Muscle layer of duodenum (tissue), 2 donors: ENCODE results near the gene LMF1.

Experiments used
- H3K27ac ChIP-seq: one replicate; pipeline ENCODE4 v1.7.0; 2013; ENCODE audit warnings: mild to moderate bottlenecking, low read length
- H3K27me3 ChIP-seq: one replicate; pipeline ENCODE4 v1.7.0; 2013; ENCODE audit warnings: low read depth, mild to moderate bottlenecking, control low read depth, low read length
- H3K36me3 ChIP-seq, 2 donors: one replicate each; pipeline ENCODE4 v1.7.0; 2013; ENCODE audit warnings: low read length in 2 of 2, control low read depth in 1 of 2, mild to moderate bottlenecking in 1 of 2; ENCODE audit not compliant: insufficient read depth in 2 of 2, control insufficient read depth in 1 of 2
- H3K4me1 ChIP-seq, 2 donors: one replicate each; pipeline ENCODE4 v1.7.0; 2013; ENCODE audit warnings: low read length in 2 of 2, mild to moderate bottlenecking in 2 of 2, control low read depth in 1 of 2, moderate library complexity in 1 of 2; ENCODE audit not compliant: insufficient read depth in 2 of 2, control insufficient read depth in 1 of 2
- H3K4me3 ChIP-seq, 2 donors: one replicate each; pipeline ENCODE4 v1.7.0; 2013; ENCODE audit warnings: low read length in 2 of 2, low read depth in 1 of 2, mild to moderate bottlenecking in 1 of 2
- H3K9me3 ChIP-seq, 2 donors: one replicate each; pipeline ENCODE4 v1.7.0; 2013; ENCODE audit warnings: low read length in 2 of 2, control low read depth in 1 of 2, mild to moderate bottlenecking in 1 of 2; ENCODE audit not compliant: control insufficient read depth in 1 of 2
- donor health status: healthy.

Gene LMF1

DNA sequence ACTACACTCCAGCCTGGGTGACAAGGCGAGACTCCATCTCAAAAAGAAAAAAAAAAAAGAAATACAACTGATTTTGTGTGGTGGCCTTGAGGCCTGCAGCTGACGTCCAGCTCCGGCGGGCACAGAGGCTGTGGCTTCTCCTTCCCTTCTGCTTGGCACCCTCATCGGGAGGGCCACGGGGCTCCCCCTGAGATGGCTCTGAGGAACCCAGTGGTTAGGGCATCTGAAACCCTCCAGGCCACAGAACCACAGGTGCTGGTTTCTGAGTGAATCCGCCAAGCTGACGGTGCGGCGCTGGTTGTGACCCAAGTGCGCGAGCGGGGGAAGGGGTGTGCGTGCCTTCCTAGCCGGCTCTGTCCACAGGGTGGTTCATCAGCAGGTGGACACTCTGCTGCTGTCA, 63.4 kb downstream of the LMF1 start:
- no peaks in the 10 kb centered on the region for H3K9me3 ChIP-seq
- peaks cover 7 to 28% of the 10 kb centered on the region in 2 donors for H3K36me3 ChIP-seq
- H3K27me3 ChIP-seq: no peaks in the 10 kb centered on the region
- no peak overlapping the region for H3K4me3 ChIP-seq
- no peaks in the 10 kb centered on the region for H3K4me1 ChIP-seq
- H3K27ac ChIP-seq: no peak overlapping the region

DNA sequence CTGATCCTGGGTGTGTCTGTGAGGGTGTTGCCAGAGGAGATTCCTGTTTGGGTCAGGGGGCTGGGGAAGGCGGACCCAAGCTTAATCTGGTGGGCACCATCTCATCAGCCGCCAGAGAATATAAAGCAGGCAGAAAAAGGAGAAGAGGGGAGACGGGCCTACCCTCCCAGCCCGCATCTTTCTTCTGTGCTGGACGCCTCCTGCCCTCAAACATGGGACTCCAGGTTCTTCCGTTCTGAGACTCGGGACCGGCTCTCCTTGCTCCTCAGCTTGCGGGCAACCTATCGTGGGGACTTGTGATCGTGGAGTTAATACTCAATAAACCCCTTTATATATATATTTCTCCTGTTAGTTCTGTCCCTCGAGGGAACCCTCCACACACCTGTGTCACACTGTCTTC, 64.5 kb downstream of the LMF1 start:
- Histone ChIP-seq H3K27ac (no peak overlapping the region), H3K9me3 (no peaks in the 10 kb centered on the region), H3K36me3 (peaks cover 7 to 28% of the 10 kb centered on the region in 2 donors), H3K27me3 (no peaks in the 10 kb centered on the region), H3K4me1 (no peaks in the 10 kb centered on the region), H3K4me3 (no peak overlapping the region)

DNA sequence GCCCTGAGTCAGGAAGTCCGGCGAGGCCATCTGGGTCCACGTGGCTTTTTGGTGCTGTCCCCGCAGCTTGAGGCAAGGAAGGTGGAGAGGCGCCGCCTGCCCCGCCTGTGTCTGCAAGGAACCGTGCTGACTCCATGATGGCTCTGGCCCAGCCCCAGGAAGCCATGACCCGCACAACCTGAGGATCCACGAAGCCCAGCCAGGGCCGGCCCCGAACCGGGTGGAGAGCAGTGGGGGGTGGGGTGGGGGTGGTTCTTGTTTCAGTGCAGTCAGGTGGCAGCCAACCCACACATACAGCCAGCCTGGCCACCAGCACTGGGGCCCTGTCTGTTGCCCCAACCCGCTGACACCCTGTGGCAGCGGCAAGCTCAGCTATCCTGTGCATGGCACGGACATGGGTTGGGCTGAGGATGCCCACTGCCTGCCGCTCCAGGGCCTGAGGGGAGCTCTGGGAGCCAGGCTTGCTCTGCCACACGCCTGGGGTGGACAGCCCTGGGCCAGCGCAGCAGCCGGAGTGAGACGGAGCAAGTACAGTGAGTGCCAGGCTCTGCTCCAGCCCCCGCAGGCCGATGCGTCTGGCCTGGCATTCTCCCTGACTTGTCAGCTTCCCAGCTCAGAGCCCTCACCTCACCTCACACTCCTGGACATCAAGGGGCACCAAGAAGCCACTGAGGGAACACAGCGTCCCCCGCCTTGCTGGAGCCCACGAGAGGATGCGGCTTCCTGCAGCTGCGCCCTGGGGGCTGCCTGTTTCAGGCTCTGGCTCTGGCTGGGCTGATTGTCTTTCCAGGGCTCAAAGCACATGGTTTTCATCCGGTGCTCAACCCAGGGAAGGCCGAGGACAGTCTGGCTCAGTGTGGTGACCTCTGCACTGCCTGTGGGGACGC, 68.8 kb downstream of the LMF1 start:
- H3K27me3 ChIP-seq: no peaks in the 10 kb centered on the region
- peaks cover 0 to 18% of the 10 kb centered on the region in 2 donors for H3K36me3 ChIP-seq
- no peak overlapping the region for H3K27ac ChIP-seq
- H3K9me3 ChIP-seq: no peaks in the 10 kb centered on the region
- no peak overlapping the region for H3K4me3 ChIP-seq
- no peaks in the 10 kb centered on the region for H3K4me1 ChIP-seq

DNA sequence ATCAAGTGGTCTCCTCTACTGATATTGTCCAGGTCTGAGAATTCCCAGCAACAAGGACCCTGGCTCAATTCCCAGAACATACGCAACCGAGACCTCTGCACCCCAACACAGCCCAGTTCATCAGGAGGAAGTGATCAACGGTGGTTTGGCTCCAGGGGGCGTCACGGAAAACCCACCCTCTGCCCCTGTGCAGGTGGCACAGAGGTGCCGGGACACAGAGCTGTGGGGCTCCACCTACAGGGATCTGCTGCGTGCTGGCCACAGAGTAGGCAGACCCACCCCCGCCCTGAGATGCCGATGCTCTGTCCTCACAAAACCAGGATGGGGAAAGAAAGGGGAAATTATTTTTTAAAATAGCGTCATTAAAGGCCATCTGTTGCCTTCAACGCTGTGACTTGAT, 69.6 kb downstream of the LMF1 start:
- Histone ChIP-seq H3K9me3 (no peaks in the 10 kb centered on the region), H3K4me1 (no peaks in the 10 kb centered on the region), H3K27ac (no peak overlapping the region), H3K27me3 (no peaks in the 10 kb centered on the region), H3K36me3 (peaks cover 0 to 12% of the 10 kb centered on the region in 2 donors), H3K4me3 (no peak overlapping the region)

DNA sequence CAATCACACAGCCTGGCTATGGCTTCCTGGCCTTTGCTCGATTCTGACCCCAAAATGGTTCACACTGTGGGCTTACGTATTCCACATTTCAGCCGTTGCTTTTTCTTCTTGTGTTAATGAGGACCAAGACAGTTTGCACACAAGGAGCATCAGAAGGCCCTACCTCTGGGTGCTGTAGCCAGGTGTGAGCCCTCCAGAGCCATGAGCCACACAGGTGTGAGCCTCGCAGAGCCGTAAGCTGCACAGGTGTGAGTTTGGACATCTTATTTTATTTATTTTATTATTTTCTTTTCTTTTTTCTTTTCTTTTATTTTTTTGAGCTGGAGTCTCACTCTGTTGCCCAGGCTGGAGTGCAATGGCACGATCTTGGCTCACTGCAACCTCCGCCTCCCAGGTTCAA, 70.6 kb downstream of the LMF1 start:
- Histone ChIP-seq H3K4me3 (no peak overlapping the region), H3K4me1 (no peaks in the 10 kb centered on the region), H3K27ac (no peak overlapping the region), H3K27me3 (no peaks in the 10 kb centered on the region), H3K9me3 (no peaks in the 10 kb centered on the region), H3K36me3 (peaks cover 0 to 12% of the 10 kb centered on the region in 2 donors)

DNA sequence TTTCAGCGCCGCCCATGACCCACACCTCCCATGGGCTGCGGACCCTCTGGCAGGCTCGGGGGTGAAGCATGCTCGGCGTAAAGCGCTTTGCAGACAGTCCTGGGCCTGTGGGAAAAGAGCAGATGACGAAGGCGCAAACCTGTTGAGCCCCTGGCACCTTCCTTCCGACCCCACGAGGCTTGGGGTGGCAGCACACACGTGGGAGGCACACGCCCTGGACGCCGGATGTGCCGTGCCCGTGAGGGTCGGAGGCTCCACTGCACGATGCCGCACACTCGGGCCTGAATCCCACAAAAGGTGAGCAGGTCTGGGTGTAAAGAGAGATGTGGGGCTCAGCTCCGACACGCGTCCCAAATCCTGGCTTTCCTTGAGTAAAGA, 71.1 kb downstream of the LMF1 start:
- Histone ChIP-seq H3K4me3 (no peak overlapping the region), H3K9me3 (no peaks in the 10 kb centered on the region), H3K27me3 (no peaks in the 10 kb centered on the region), H3K36me3 (peaks cover 0 to 12% of the 10 kb centered on the region in 2 donors), H3K27ac (no peak overlapping the region), H3K4me1 (no peaks in the 10 kb centered on the region)

DNA sequence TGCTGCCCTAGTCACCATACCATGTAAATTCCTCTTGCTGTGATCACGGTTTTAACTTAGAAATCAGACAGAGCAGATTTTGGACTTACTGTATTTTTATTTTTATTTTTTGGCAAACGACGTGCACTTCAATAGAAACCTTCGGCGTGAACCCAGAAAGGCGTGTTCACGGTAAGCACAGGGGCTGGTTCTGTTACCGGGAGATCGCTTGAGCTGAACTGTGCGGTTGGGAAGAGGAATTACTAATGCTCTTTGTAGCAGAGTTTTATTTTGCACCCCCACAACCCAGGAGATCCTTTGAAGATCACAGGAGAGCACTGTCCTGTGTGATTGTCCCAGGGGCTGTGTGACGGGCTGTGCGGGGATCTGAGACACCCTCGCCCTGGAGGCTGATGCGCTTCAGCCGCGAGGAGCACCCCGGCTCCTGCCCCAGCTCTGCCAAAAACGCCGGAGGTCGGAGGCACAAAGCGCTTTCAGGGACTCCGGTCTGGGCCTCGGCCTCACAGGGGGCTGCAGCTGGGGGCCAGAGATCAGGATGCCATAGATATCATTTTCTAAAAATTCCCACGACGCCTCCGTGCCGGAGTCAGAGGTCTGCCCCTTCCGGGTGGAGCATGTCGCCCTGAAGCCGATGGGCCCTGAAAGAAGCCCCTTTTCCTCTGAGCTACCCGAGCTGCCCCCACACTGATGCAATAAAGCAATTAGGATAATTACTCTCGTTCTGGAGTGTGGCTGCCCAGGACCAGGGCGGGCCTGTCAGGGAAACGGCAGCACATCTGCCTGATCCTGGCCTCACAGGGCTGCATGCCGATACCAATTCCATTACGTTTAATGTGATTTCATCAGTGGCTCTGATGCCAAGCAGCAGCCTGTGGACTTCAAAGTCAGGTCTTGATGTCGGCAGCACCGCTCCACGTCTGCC, 71.8 kb downstream of the LMF1 start:
- no peak overlapping the region for H3K4me3 ChIP-seq
- H3K36me3 ChIP-seq: peaks cover 0 to 12% of the 10 kb centered on the region in 2 donors
- H3K27me3 ChIP-seq: no peaks in the 10 kb centered on the region
- H3K4me1 ChIP-seq: no peaks in the 10 kb centered on the region
- H3K9me3 ChIP-seq: no peaks in the 10 kb centered on the region
- H3K27ac ChIP-seq: no peak overlapping the region

DNA sequence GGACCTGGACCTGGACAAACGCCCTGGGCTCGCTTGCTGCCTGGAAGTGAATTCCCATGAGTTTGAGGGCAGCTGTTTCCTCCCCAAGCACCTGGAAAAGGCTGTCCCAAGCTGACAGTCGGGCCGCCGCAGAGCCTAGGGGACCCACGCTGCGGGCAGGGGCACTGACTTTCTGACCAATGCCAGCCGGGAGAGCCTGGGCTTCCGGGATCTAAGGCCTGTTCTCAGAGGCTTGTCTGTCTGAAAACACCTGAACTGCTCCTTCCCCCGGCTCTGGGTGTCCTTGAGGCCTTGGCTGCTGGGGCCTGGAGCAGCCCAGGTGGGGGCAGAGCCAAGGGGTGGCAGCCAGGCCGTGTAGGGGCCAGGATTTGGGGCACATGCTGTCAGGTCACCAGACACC, 72.6 kb downstream of the LMF1 start:
- H3K9me3 ChIP-seq: no peaks in the 10 kb centered on the region
- H3K4me1 ChIP-seq: no peaks in the 10 kb centered on the region
- no peaks in the 10 kb centered on the region for H3K27me3 ChIP-seq
- peaks cover 0 to 12% of the 10 kb centered on the region in 2 donors for H3K36me3 ChIP-seq
- no peak overlapping the region for H3K4me3 ChIP-seq
- no peak overlapping the region for H3K27ac ChIP-seq

DNA sequence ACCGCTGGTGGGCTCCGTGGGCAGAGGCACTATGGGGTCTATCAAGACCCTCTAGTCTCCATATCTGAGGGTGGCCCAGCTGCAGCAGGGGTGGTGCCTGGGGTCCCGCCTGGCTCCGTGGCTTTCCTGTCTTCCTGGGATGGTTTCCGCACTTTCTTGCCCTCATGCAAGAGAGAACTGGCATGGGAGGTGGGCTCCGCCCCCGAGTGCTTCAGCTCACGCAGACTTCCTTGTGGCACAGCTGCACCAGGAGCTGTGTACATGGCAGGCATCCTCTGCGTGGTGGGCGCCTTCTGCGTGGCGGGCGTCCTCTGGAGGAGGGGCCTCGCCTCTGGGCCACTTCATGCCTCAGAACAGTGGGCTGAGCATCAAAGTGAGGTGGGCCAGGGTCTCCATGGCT, 73.1 kb downstream of the LMF1 start:
- no peaks in the 10 kb centered on the region for H3K27me3 ChIP-seq
- H3K36me3 ChIP-seq: peaks cover 0 to 12% of the 10 kb centered on the region in 2 donors
- no peaks in the 10 kb centered on the region for H3K9me3 ChIP-seq
- no peak overlapping the region for H3K27ac ChIP-seq
- no peaks in the 10 kb centered on the region for H3K4me1 ChIP-seq
- no peak overlapping the region for H3K4me3 ChIP-seq

DNA sequence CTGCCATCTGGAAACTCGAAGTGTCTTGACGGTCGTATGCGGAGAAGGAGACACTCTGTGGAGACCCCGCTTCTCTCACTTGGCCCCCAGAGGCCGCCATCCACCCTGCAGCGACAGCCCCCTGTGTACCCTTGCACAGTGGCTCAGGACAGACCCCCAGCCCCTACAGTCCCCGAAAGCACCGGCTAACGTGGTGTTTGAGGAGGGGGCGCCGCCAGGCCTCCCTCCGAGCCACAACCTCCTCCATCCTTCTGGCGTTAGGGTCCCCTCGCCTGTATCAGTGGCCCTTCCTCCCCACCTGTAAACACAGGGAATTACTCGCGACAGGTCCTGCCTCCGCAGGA, 73.6 kb downstream of the LMF1 start:
- Histone ChIP-seq H3K9me3 (no peaks in the 10 kb centered on the region), H3K4me3 (no peak overlapping the region), H3K27me3 (no peaks in the 10 kb centered on the region), H3K4me1 (no peaks in the 10 kb centered on the region), H3K36me3 (peaks cover 0 to 12% of the 10 kb centered on the region in 2 donors), H3K27ac (no peak overlapping the region)
